ENCODE measurements around the gene TRIOBP. TPM values are rescaled to one million over a fixed set of nuclear protein-coding genes. Genes with fewer than 3 reads are reported as not detected.

Gene TRIOBP
- total RNA-seq, 2 experiments from 2014 or later = 9.0 to 10.1 TPM

DNA sequence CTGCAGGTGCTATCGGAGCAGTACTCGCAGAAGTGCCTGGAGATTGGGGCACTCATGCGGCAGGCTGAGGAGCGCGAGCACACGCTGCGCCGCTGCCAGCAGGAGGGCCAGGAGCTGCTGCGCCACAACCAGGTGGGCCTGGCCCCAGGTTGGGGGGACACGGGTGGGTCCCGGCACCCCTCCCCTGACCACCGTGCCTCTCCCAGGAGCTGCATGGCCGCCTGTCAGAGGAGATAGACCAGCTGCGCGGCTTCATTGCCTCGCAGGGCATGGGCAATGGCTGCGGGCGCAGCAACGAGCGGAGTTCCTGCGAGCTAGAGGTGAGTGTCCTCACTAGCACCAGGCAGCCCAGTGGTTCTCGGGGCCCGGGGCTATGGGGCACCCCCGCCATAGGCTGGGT is 72.2 kb downstream of the TRIOBP start:
- ChIA-PET POLR2A (no interaction called here), CTCF (no interaction called here)
- Mint-ChIP-seq H3K27me3 (no peaks in the 10 kb centered on the region), H3K4me3 (no peak overlapping the region), H3K36me3 (ENCODE audit: low read depth) (peaks cover 29% of the 10 kb centered on the region), H3K4me1 (ENCODE audit: low read depth) (no peaks in the 10 kb centered on the region), H3K9me3 (no peaks in the 10 kb centered on the region), H3K27ac (no peak overlapping the region)
- no peak for TF ChIP-seq CTCF (IDR thresholded peaks at IDR 0.05)
- no peak overlapping the region for H3K4me3 ChIP-seq (ENCODE audit: low read length)
- H3K27me3 ChIP-seq (ENCODE audit: control insufficient read depth in 1 of 2, insufficient read depth in 2 of 2, low read length in 2 of 2) = no peaks in the 10 kb centered on the region
- intact Hi-C loops (cut with DNase I, micrococcal nuclease) = no loop called here
- ATAC-seq (ENCODE audit: poor library complexity) = no peak
- H3K27ac ChIP-seq (ENCODE audit: low read depth in 1 of 2, low read length in 2 of 2) = no peak overlapping the region
- peaks cover 34% of the 10 kb centered on the region for H3K36me3 ChIP-seq (ENCODE audit: insufficient read depth, low read length)
- DNase-seq = no peak
- H3K9me3 ChIP-seq (ENCODE audit: control insufficient read depth in 1 of 2, insufficient read depth in 1 of 2, low read length in 2 of 2) = no peaks in the 10 kb centered on the region
- no peaks in the 10 kb centered on the region for H3K4me1 ChIP-seq (ENCODE audit: insufficient read depth, low read length)

- ATAC-seq (ENCODE audit: poor library complexity) (no peak), DNase-seq (no peak)
- Mint-ChIP-seq H3K4me1 (ENCODE audit: low read depth) (no peaks in the 10 kb centered on the region), H3K9me3 (no peaks in the 10 kb centered on the region), H3K27ac (no peak overlapping the region), H3K4me3 (no peak overlapping the region), H3K36me3 (ENCODE audit: low read depth) (peaks cover 21% of the 10 kb centered on the region), H3K27me3 (no peaks in the 10 kb centered on the region)
- no peak for TF ChIP-seq CTCF (IDR thresholded peaks at IDR 0.05)
- intact Hi-C loops (cut with DNase I, micrococcal nuclease) = no loop called here
- CTCF ChIA-PET = no interaction called here
- H3K9me3 ChIP-seq (ENCODE audit: control insufficient read depth in 1 of 2, insufficient read depth in 1 of 2, low read length in 2 of 2) = no peaks in the 10 kb centered on the region
- no peaks in the 10 kb centered on the region for H3K27me3 ChIP-seq (ENCODE audit: control insufficient read depth in 1 of 2, insufficient read depth in 2 of 2, low read length in 2 of 2)
- POLR2A ChIA-PET = no interaction called here
- H3K4me3 ChIP-seq (ENCODE audit: low read length) = no peak overlapping the region
- H3K4me1 ChIP-seq (ENCODE audit: insufficient read depth, low read length) = no peaks in the 10 kb centered on the region
- no peak overlapping the region for H3K27ac ChIP-seq (ENCODE audit: low read depth in 1 of 2, low read length in 2 of 2)
- H3K36me3 ChIP-seq (ENCODE audit: insufficient read depth, low read length) = peaks cover 32% of the 10 kb centered on the region
Measured at GRCh38 chr22:37771081-37771480, 74.2 kb downstream of the TRIOBP start.

- ATAC-seq (ENCODE audit: poor library complexity) = no peak
- Histone ChIP-seq H3K4me1 (ENCODE audit: insufficient read depth, low read length) (no peaks in the 10 kb centered on the region), H3K36me3 (ENCODE audit: insufficient read depth, low read length) (peaks cover 32% of the 10 kb centered on the region), H3K9me3 (ENCODE audit: control insufficient read depth in 1 of 2, insufficient read depth in 1 of 2, low read length in 2 of 2) (no peaks in the 10 kb centered on the region), H3K27me3 (ENCODE audit: control insufficient read depth in 1 of 2, insufficient read depth in 2 of 2, low read length in 2 of 2) (no peaks in the 10 kb centered on the region), H3K4me3 (ENCODE audit: low read length) (no peak overlapping the region), H3K27ac (ENCODE audit: low read depth in 1 of 2, low read length in 2 of 2) (no peak overlapping the region)
- no peaks in the 10 kb centered on the region for H3K27me3 Mint-ChIP-seq
- no peaks in the 10 kb centered on the region for H3K4me1 Mint-ChIP-seq (ENCODE audit: low read depth)
- H3K27ac Mint-ChIP-seq = no peak overlapping the region
- ChIA-PET CTCF (no interaction called here), POLR2A (no interaction called here)
- intact Hi-C loops (cut with DNase I, micrococcal nuclease) = no loop called here
- H3K36me3 Mint-ChIP-seq (ENCODE audit: low read depth) = peaks cover 21% of the 10 kb centered on the region
- TF ChIP-seq CTCF (IDR thresholded peaks at IDR 0.05) = no peak
- DNase-seq = no peak
- no peak overlapping the region for H3K4me3 Mint-ChIP-seq
- H3K9me3 Mint-ChIP-seq = no peaks in the 10 kb centered on the region
Measured at GRCh38 chr22:37771702-37772427, 75.0 kb downstream of the TRIOBP start.

Data from CD4-positive, alpha-beta T cell (primary cell).